COLO829 (cell line): ENCODE results near the gene TMEM187.

Source experiments
- DNase-seq: peaks from one replicate; pipeline ENCODE4 v3.0.0; 2012; ENCODE audit warnings: low spot score

The TMEM187 gene

DNA sequence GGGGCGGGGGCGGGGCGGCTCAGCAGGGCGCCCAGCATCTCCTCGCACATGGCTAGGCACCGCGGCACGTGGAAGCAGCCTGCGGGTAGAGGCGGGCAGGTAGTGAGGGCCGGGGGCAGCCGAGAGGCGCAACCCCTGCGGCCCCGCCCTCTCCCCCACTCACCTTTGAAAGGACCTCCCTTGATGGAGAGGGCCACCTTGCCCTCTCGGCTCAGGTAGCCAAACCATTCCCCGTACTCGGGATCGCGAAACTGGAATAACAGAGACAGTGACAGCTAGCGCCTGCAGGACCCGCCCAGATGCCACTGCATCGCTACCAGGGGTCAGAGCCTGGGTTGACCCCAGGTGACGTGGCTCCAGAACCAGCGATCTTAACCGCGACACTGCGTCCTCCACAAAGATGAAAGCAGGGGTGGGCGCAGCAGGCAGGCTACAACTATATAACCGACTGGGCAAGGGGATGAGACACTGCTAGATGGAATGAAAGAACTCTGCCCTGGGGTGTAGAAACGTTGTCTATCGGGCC is 37.2 kb upstream of the TMEM187 start:
- no peak for DNase-seq

DNA sequence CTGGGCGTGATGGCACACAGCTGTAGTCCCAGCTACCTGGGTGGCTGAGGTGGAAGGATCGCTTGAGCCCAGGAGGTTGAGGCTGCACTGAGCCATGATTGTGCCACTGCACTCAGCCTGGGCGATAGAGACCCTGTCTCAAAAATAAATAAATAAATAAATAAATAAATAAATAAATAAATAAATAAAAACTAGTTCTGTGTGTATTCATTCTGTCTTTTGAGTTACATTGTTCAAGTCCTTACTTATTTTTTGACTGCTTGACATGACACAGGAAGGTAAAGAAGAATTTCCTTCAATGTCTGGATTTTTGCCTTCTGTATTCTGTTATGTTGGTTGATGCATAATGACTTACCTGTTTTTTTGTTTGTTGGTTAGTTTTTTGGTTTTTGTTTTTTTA is 35.5 kb upstream of the TMEM187 start:
- no peak for DNase-seq

DNA sequence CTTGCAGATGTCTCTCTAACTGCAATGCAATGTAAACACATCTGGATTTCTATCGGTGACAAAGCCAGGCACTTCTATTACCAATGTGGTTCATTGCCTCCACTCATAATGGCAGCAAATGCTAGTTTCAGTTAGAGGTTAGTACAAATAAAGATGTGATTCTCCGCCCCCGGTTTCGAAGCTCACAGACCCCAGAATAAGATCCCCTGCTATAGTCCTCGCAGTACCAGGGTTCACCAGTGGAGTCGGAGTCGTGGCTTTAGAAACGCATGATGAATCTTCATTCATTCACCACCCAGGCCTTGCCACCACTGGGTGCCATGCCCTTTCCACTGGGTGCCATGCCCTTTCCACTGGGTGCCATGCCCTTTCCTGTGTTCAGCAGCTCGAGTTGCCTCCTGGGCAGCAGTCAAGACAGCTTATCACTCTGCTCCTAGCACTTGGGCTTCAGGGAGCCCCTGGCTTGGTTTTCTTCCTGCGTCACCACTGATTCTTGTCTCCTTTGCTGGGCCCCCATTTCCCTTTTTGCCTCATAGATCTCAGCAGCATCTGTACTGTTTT is 34.2 kb upstream of the TMEM187 start:
- DNase-seq = no peak

DNA sequence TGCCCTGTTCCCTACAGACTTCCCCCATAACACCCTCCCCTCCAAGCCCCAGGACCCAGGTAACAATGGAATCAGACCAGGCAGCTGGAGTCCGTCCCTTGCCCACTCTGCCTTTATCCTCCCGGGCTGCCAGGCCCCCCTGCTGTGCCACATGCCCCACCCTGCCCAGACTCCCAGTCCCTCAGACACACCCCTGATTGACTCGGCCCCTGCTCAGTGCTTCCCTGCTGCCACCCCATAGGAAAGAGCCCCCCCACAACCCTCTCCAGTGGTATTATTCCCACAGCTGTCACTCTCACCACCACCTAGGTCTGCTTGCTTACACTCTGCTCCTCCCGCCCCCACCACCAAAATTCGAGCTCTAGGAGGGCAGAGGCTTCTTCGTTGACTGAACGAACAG is 33.0 kb upstream of the TMEM187 start:
- DNase-seq = no peak

DNA sequence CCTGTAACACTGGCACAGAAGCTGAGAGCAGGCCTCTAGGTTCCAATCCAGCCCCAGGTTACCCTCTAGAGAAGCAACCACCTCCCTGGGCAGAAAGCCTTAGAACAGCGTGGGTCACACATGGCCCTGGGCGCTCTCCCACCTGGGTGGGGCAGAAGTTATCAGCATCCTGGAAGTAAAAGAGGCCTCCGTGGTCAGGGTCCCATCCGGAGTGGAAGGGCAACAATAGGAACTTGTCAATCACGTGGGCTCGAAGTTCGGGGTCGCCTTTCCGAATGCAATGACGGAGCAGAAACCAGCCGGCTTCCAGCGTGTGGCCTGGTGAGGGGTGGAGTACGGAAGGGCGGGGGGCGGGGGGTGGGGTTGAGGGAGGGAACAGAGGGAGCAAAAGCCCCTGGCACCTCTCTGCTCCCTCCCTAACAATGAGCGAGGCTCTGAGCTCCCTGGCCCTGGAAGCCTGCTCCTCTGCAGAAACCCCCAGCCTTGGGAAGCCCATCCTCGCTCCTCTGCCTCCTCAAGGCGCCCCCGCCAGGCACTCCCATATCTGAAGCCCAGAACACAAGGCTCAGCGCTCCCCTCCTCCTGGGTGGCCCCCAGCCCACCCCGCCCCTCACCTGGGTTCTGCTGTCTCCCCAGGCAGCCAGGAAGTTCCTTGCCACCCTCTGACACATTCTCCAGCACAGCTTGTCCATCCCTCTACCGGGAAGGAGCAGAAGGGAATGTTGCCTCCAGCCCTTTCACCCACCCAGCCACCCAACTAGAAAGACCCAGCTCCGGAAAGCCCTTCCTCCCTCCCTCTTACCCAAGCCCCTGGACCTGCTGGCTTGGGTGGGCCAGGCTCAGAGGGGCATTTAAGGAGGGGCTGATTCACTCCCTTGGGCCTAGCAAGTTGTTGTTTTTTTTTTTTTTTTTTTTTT is 31.0 kb upstream of the TMEM187 start:
- no peak for DNase-seq

DNA sequence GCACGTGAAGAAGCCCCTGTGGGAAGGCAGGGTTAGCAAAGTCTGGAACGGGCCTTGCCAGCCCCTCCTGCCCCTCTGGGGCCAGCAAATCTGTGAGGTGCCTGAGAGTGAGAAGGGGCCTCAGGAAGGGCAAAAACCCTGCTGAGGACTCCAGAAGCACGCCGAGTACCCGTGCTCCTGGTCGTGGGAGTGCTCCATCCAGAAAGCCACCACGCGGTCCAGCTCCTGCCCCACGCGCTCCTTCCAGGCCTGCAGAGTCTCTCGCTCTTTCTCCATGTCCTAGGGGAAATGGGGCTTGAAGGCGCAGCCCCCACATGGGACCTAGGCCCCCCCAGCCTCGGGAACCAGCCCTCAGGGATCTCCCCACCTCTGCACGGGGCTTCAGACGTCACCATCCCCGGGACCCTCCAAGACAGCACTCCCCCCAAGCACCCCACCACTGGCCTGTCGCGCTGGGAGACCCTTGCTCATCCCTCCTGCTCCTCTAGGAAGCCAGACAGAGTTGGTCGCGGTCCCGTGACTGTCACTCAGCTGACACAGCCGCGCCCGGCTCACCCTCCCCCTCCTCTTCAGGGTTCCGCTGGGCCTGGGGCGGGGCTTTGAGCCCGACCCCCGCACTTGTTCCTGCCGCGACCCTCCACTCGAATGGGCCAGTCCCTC is 28.3 kb upstream of the TMEM187 start, which contains the start of gene RENBP:
RENBP (minus strand) TSS at position 504 of the 660 bp plus-strand sequence; CDS start at position 471, 33 bp downstream.
- no peak for DNase-seq

DNA sequence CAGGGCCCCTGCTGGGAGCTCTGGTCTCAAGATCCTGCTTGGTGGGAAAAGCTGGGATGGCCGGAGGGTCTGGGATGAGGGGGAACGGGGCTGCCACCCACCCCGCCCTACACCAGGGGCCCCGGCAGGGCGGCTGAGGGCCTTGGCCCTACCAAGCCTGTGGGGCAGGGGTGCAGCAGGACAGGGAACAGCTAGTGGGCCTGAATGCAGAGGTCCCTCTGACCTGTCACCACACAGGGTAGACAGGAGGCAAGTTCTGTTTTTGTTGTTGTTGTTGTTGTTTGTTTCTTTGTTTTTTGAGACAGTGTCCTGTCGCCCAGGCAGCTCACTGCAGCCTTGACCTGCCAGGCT is 27.8 kb upstream of the TMEM187 start:
- DNase-seq = no peak

DNA sequence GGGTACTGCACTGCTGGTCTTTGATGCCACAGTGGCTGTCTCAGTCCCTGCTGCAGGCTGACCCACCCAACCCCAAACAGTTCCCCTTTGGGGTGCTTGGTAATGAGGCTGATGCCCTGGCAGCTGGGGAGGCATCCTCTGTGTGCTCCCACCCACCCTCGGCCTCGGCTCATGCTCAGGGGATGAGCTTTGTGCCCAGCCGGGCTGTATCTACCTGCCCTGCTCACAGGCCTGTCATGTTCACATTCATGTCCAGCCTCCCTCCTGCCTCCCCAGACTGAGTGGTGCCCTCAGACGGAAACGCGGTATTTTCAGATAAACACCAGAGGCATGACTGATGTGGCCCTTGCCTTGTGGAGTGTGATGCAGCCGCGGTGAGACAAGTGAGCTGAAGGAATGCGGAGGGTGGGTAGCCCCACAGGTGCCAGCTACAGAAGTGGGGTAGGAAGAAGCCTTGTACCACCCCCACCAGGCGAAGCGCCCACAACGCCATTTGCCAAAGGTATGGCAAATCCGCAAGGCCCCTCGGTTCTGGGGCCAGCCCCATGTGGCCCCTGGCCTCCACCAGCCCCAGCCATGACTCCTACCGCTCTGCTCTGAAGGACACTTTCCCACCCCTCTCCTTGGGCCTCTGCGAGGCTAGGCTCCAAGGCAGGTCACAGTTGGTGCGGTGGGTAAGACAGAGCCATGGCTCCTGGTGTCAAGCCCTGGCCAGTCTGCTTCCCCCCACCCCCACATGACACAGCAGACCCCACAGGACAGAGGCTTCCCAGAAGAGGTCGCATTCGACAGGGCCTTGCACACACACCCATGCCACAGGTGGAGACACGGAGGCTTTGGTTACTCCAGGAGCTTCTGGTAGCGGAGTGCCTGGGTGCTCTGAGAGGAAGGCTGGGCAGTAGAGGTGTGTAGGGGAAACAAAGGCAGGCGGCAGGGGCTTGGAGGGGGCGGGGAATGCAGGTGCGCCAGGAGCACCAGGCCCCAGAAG is 26.3 kb upstream of the TMEM187 start:
- DNase-seq = no peak

DNA sequence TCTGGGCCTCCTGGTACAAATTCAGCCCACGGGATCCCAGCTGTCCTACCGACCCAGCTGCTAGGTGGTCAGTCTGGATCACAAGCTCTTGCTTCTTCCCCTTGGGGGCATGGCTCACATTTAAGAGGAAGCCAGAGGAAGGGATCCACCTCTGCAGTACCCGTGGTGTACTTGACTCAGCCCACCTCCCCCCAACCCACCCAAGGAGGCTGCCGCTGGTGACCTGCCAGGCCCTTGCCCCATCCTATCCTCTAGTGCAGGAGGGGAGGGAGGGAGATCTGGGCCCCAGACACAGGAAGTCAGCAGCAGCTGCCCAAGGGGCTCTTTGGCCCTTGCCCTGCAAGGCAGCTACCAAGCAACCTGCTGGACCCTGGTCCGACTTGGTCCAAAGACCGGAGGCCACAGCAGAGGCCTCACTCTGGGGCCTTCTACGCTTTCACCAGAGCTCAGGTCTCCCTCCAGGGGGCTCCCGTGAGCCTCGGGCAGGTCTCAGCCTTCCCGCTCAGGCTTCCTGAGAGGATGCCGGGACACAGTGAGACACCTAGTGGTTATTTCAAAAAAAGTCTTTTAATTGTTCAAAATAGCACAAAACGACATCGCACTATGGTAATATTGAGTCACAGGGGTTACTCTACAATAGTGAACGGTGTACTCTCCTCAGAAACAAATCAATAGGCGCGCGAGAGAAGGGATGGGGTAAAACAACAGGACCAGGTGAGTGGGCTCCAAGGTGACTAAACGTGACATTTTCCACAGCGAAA is 25.4 kb upstream of the TMEM187 start:
- peak; percentile 60 for DNase-seq

DNA sequence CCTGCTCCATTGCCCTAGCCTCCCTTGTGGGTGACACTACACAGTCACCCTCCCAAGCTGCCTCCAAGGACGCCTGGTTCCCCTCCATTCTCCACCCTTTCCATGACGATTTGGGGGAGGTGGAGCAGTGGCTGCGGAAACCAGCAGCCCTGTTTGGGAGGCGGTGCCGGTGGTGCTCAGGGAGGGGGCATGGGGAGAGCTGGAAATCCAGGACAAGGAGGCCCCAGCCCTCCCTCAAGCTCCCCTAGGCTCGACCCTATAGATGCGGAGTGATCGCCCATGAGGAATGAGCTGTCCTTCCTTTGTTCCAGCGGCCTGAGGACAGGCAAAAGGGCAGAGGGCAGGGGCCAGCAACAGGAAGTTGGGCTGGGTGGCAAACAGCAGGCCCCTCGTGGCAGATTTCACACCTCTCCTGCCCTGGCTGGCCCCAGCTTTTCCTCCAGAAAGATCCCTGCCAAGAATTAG is 24.5 kb upstream of the TMEM187 start:
- no peak for DNase-seq

DNA sequence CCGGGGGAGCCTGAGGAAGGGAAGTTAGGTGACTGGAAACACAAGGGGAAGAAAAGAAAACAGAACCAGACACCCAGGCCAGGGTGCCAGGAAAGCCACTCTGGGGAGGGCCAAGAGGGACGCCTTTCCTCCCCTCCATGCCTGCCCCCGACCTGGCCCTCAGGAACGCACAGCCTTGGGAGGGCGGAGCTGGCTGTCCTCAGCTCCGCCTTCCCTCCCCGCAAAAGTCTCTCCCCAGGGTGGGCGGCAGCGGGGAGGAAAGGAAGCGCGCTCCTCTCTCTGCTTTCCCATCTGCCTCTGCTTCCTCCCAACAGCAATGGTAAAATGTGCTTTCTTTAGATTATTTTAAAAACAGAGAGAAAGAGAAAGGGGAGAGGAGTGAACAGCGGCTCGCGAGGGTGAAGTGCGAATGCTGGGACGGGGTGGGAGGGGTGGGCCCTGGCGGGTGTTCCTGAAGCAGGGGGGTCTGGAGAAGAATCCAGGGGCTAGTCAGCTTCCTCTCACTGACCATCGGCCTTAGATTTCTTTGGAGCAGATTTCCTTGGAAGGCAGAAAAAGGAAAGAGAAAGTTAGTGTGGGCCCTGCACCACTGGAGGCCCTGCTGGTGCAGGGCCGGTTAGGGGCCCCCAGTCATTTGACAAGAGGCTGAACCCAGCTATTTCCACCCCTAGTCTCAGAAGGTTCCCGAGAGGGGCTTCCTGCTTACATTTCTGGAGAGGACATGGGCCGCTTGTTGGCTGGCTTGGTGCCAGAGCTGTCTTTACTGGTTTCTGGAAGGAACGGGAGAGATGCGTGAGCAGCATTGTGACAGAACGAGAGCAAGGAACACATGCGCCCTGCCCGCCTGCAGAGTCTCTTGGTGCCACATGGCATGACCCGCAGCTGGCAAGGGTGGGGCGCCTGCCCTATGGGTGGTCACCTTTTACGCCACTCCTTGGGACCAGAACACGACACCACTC is 23.4 kb upstream of the TMEM187 start:
- DNase-seq = no peak

DNA sequence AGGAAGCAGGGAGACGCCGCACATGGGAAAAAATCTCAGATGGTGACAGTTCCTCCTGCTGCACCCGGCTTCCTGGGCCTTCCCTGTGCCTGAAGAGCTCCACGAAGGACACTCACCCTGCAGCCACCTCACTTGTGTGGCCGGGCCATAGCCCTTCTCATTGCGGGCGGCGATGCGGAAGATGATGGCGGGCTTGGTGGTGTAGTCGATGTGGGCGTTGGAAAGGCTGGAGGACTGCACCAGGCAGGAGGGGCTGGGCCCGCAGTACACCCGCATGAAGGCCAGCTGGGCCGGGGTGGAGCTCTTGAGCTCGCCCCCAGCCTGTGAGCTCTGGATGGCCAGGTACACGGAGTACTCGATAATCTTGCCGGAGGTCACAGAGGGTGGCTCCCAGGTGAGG is 22.4 kb upstream of the TMEM187 start:
- no peak for DNase-seq

DNA sequence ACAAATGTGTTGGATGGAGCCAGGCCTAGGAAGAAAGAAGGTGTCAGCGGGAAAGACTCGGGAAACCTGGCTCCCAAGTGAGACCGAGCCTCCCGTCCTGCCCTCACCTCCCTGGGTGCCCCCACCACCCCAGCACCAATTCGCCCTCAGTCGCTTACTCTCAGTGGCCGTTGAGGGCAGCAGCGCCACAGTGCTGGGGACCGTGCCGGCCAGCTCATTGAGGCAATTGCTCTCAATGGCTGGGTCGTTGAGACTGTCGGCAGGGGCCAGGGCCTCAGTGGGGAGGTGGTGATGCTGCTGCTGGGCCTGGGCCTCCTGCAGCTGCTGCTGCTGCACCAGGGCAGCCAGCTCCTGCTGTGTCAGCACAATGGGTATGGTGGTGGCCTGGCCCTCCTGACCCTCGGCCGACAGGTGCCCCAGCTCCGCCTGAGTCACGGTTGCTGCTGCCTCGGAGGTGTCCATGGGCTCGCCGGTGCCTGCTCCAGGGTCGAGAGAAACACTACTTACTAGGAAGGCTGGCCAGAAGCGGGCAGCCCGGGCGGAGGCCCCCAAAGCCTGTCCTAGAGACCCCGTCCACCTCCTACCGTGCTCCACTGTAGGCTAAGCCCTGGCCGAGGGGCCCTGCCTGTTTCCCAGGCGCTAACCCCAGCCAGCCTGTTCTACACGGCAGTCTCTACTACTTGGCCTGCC is 20.7 kb upstream of the TMEM187 start:
- no peak for DNase-seq

DNA sequence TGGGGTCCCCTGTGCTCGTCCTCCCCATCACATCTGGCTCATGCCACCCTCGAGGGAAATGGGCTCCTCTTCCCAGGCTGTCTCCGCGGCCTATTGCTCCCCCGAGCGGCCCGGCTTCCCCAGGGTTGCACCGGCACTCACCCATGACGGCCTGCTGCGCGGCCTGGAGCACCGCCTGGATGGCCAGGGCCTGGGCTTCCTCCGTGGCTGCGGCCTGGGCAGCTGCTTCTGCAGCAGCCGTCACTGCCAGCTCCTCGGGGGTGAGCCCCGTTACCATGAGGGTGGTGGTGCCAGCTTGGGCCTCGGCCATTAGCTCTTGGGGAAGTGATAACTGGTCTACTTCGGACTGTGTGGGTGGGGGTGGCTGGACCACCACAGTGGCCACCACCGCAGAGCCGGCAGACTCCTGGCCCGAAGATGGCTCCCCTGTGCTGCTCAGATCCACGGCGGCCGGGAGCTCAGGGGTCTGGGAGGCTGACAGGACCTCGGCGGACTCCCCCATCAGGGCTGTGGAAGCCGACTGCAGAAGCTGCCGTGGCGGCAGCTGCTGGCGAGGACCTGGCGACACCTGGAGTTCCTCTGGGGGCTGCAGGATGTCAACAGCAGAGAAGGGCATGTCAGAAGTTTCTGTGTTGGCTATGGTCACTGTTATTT is 20.1 kb upstream of the TMEM187 start:
- DNase-seq = no peak

DNA sequence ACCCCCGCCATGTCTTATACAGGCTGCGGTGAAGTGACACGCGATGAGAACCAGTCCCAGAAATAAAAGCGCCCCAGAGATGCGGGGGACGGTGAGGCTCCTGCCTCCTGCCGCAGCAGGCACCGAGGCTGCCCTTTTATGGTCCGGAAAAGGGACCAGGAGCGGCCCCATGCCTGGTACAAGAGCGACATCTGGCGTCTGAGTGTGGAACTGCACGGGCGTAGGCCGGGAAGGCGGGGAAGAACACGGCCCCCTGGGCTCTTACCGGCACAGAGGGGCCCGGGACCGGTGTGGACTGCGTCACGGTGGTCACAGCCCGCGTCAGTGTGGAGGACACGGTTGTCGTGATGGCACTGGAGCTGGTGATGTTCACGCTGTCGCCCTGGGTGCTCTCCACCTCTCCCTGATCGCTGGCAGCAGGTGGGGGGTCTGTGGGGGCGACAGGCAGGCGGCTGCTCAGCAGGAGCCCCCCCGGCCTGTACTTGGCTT is 19.2 kb upstream of the TMEM187 start:
- peak; percentile 68 for DNase-seq

DNA sequence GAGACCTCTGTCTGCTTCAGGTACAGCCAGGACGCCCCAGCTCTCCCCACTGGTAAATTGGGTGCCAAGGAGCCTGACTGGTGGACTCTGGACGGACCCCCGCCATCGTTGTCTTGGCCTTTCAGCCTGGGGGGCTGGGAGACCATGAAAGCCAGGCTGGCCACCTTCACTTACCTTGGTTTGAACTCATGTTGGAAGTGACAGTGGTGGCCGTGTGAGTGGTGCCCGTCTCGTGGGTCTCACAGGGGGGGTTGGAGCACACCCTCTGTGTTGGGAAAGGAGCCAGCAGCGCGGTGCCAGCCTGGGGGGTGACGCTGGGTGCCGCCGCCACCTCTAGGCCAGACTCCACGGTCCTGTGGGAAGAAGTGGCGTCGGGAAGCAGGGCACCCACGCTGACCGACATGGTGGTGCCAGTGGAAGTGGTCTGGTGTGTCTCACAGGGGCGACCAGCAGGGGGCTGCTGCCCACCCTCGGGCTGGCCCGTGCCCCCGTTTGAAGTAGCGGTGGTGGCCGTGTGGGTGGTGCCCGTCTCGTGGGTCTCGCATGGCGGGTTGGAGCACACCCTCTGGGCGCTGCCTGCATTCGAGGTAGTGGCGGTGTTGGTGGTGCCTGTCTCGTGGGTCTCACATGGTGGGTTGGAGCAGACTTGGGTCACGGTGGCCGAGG is 18.5 kb upstream of the TMEM187 start:
- DNase-seq = no peak

DNA sequence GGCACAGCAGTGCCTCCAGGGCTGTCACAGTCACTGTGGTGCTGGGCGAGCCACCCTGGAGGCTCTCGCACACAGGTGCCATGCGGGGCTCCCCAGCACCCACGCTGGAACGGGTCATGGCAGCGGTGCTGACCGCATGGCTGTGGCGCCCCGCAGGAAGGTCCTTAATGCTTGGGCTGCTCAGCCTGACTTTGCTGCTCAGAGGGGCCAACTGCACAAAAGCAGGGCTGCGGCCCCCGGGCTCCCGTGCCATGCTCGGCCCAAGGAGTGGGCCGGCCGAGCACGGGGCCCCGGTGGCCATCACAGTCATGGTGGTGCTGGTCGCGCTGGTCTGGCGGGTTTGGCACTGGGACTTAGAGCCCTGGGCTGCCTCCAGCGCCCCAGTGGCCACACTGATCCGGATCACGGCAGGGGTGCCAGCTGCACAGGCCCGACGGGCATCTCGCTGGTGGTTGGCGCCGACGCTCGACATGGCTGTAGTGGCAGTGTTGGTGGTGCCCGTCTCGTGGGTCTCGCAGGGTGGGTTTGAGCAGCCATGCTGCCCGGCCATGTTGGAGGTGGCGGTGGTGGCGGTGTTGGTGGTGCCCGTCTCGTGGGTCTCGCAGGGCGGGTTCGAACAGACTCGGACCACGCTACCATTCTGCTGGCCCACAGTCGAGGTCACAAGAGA is 17.9 kb upstream of the TMEM187 start:
- DNase-seq = no peak
